Measurements from ENCODE around the gene CACNA1D.
"Not testable (repeated sequence)": the region's sequence is repeated elsewhere in the genome, so short reads cannot be mapped to it uniquely, and the experiment has no call there.

Gene CACNA1D

DNA sequence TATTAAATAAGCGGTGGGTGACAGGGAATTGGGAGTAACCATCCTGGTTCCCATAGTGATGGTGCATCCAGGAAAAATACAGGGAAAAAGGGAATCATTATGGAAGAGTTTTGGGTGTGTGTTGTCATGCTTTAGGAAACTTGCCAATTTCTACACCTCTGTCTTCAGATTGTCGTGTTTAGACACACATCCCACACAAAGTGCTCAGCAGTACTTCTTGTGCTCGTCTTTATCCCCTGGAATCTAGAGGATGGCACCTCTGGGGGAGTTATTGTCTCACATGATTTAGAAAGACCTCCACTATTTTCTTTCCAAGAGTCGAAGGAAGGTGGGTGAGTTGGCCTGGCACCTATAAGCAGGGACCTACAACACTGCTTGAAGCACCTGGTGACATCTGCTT lies 35.8 kb downstream of the CACNA1D start:
- ATAC-seq, result no peak

DNA sequence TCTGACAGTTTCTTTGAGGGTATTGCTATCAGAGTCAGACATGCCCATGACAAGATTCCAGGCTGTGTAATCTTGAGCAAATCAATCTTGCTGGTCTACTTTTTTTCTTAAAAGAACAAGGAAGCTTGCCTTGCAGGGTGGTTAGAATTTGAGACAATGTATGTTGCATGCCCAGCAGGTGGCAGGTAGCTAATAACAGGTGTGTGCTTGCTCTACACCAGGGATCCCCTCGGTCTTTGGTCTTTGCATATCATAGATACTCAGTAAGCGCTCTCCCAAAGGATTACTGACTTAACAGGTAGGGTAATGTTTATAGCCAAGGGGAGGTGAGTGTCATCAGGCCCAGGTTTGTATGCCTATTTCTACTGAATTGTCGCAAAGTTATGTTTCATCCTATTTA lies 37.3 kb downstream of the CACNA1D start:
- no peak for DNase-seq

More for the DNA sequence above, 35.8 kb downstream of the CACNA1D start:
- no peak for DNase-seq

DNA sequence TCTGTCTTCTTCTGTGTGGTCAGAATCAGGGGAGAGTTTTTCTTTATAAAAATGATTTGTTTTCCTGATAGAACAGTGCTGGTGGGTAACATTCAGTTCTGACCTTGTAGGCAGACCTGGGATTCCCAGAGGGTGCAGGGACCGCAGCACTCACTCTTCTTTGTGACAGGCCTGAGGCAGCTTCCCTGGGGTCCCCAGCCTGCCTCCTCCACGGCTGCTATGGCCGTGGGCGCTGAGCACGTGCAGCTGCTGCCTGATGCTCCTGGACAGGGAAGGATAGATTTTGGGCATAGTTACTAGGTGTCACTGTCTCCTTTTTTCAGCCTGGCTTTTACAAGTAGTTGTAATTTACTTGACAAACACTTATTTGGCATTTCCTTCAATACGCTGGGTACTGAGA lies 39.1 kb downstream of the CACNA1D start:
- no peak for DNase-seq
- ATAC-seq, result no peak

More for the DNA sequence above, 37.3 kb downstream of the CACNA1D start:
- no peak for ATAC-seq

DNA sequence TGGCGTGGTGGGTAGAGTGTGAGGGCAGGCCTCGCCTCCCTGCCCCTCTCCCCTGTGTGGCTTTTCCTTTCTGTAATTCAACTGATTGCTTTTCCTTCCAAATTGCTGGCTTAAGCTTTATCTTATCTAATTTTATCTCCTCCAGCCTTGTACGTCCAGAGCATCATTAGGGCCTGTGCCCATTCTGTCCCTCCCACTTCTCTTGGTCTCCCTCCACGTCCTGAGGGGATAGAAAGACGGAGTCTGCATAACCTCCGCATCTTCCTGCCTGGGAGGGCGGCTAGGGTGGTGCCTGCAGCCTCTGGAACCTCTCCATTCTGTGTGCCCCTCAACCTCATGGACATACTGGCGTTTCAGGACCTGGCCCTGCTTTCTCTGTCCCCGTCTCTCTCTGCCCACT lies 39.8 kb downstream of the CACNA1D start:
- DNase-seq, result no peak
- ATAC-seq, result no peak

DNA sequence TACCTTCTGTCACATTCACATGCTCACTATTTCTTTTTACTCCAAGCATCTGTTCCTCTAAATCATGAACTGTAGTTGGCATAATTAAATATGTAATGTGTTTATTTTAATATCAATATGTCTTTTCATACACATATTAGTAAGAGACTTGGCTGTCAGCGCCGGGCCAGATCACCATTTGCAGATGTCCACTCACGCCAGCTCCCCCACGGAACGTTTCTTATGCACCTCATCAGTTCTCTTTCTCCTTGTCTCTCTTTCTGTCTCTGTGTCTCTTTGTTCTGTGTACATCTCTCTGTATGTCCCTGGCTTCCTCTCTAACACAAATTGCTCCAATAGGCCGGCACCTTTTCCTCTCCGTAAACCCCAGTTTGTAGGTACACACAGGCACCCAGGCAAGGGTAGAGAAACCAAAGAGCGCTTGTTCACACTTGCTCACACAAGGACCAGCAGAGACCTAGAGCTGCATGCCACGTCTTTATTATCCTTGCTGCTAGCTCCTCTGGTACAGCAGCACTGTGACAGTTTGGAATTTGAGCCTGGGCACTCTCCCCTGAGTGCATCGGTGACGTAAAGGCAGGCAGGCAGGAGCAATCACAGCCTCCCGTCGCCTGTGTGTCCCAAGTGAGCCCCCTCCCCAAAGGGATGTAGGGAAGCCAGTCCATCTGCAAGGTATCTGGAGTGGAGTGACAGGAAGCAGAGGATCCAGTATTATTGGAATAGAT lies 40.4 kb downstream of the CACNA1D start:
- ATAC-seq, result no peak
- no peak for DNase-seq

DNA sequence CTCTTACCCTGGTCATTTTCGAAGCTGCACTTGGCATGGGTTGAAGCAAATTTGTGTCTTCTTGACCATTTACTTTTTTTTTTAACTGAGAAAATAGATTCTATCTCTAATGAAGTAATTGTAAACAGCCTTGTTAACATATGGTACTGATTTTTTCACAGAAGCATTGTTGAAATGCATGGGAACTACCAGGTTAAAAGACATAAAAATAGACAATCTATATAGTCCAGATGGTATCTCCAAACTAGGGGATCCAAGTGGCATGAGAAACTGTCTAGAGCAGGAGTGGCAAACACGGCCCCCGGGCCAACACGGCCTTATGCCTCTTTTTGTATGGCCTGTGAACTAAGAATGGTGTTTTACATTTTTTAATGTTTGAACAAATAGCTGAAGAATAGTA lies 41.9 kb downstream of the CACNA1D start:
- ATAC-seq (no peak), DNase-seq (no peak)

DNA sequence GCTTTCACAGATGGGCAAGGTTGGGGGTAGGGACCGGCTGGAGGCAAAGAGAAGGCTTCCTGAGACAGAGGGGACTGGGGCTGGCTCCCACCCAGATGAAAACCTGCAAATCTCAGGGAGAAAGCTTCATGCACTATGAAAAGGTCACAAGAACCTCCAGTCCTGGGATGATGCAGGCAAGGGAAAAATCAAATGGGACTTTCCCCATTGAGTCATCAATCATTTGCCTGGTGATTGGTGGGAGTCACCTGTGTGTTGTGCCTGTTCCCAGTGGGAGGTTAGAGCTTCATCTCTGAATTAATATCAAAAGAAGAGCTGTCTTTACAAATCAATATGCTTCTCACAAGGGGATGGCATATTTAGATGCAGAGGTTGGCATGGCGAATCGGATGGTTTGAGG lies 49.9 kb downstream of the CACNA1D start:
- ATAC-seq (peak; percentile 77), DNase-seq (no peak)

DNA sequence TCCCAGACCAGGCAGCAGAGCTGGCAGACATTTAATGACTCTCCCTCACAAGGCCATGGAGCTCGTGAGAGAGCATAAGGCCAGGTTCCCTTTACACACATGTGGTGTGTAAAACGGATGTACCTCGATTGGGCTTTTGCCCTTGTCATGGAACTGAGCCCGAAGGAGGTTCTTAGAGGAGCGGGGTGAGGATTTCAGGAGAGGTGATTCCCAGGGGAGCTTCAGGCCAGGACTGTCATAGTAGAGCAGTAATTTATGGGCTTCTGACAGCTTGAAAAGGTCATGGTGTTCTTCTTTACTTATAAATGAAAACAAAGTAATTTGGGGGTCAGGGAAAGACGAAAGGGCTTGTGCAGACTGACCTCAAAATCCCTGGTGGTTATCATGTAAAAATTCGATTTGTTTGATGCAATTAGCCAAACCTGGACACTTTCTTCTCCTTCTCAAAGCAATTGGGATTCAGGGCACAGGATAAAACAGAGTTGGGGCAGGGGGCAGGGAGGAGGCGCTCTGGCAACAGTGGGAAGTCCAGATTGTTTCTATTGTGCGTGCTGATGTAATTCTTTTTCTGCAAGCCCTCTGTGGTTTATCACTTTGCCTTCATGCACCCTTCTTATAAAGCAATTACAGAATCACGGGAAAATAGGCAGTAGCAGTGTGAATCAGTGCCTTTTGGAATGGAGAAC lies 51.0 kb downstream of the CACNA1D start:
- no peak for ATAC-seq
- no peak for DNase-seq

DNA sequence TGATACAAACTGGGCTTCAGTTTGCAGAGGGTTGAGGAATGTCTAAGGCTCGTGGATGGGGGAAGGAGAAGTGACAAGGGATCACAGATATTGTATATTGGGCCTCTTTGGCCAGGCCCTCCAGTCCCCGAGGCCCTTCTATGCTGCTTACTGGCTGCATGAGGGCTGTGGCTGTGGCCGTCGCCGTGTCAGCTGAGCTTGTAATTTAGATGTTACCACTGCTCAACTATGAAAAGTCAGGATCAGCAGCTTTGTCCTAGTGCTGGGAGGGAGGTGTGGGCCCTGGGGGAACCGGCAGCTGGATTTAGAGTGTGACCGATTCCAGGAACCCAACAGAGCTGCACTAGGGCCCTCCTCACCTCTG lies 51.6 kb downstream of the CACNA1D start:
- no peak for DNase-seq
- no peak for ATAC-seq

DNA sequence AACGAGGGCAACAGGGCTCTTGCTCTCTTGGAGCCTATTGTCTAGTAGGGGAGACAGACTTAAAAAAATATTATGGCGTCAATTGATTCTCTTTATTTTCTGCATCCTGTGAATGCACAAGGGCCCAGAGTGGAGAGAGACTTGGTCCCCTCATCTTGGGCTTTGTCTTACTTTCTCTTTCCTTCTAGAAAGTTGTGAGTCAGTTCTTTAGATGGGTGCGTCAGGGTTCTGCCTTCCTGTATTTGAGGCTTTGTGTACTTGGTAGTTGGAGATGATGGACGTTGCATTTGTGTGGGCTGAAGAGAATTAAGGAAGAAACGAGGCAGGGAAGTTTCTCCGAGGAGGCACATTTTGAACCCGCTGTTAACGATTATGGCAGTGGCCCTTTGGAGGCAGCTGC lies 52.9 kb downstream of the CACNA1D start:
- no peak for ATAC-seq
- no peak for DNase-seq

DNA sequence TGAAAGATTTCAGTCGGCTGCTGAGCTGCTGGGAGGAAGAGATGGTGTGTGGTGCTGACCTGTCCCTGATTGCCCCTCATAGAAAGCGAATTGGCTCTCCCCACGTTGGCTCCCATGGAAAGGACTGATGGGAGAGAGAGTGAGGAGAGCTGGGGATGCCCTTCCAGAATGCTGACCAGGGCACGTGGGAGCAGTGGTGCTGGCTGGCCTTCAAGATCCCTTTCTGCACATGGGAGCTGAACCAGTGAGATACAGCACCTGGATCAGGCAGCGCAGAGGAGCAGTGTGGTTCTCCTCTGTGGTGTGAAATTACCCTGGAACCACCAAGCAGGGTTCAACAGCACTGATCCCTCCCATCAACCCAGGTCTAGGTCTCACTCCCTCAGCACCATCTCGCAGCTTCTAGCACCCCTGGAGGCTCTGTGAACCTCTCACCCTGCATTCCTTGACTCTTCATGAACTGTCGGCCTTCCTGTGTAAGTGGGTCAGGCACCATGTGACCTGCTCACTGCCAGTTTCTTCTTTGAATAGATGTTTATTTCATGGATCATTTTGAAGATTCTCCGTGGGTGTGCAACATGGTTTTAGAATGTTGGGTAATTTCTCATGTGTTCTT lies 55.7 kb downstream of the CACNA1D start:
- ATAC-seq, result no peak
- no peak for DNase-seq

DNA sequence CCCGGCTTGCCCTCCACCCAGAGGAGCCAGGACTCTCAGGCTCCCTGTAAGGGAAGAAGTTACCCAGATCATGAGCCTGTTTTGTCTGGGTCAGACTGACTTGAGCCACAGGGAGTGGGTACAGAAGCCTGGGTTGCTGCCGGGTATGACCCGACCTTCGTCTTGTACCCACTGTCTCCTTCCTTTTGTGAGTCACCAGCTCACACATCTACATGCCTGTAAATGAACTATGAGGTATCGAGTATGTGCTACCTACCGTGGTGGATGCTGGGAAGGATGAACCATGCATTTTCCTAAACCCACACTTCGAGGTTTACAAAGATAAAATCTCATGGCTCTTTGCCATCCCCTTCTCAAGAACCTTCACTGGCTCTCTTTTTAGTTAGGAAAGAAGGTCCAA lies 56.9 kb downstream of the CACNA1D start:
- ATAC-seq (peak; percentile 60), DNase-seq (no peak)

DNA sequence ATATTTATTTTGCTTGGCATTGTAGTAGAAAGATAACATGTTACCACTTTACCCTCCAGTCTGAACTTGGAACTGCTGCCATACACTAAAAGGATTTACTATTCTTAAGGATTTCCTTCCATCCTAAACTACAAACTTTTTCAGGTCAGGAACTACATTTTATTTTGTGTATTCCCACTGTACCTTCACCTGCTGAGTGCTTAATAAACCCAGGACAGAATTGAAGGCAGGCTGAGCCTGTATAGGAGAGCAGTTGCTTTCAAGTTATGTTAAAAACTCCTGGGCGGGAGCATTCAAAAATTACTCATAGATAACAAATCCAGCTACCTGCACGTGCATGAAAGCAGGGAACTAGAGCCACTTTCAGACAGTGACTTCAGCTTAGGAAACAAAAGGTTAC lies 58.3 kb downstream of the CACNA1D start:
- ATAC-seq, result no peak
- DNase-seq, result no peak

DNA sequence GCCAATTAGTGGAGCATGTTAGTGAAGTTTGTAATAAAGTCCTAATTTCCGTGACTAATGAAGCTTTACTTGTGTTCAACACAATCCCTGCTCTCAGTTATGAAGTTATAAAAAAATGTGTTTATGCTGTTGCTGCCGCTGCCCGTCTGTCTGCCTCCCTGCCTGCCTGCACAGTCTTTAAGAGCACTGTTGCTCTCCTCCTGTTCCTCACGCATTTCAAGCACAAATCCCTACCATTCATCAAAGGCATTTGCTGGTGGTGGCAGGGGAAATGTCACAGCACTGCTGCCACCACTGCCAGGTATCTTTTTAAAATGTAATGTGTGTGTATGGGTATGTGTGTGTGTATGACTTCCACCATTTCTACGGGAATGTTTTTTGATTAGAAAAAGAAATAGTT lies 58.8 kb downstream of the CACNA1D start:
- ATAC-seq (no peak), DNase-seq (no peak)

DNA sequence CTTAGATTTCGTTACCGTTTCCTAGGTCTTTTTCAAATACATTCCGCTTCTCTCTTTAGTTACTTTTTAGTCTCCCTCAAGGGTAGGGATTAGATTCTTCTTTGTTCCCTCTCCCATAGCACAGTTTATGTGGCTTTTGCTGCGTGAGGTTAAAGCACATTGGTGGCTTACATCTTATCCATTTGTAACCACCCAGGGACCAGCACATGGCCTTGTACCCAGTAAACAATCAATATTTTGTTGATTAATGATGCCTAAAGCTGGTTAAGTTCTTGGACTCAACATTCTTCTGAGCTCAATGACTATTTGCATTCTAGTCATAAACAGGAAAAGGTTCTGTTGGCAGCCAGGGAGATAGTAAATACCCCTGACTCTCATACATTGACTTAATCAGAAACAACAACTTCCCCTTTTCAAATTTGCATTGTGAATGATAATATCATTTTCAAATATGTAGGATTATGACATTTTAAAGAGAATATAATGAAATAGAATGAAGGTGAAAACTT lies 60.2 kb downstream of the CACNA1D start:
- ATAC-seq, result no peak
- no peak for DNase-seq

DNA sequence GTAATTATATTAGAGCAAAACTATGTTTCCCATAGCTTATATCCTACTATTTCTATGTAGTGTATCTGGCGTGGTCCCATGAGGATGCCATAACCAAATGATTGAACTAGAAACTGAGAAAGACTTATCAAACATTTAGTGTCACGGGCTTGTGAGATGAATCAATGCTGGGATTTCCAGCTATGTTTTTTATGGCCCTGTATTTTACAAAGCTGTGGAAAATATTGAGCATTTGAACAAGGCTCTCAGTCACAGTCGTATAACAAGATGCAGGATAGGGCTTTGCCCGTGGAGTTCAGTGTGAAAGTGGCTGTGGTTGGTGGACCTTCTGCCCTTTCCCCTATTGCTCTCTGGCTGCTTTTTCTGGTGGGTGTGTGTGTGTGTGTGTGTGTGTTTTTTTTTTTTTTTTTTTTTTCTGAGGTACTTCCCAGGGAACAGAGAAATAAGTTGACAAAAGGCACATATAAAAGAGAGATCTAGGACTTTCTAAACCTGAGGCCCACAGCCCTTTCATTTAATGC lies 60.7 kb downstream of the CACNA1D start:
- ATAC-seq (peak; percentile 94), DNase-seq (peak; percentile 39)

DNA sequence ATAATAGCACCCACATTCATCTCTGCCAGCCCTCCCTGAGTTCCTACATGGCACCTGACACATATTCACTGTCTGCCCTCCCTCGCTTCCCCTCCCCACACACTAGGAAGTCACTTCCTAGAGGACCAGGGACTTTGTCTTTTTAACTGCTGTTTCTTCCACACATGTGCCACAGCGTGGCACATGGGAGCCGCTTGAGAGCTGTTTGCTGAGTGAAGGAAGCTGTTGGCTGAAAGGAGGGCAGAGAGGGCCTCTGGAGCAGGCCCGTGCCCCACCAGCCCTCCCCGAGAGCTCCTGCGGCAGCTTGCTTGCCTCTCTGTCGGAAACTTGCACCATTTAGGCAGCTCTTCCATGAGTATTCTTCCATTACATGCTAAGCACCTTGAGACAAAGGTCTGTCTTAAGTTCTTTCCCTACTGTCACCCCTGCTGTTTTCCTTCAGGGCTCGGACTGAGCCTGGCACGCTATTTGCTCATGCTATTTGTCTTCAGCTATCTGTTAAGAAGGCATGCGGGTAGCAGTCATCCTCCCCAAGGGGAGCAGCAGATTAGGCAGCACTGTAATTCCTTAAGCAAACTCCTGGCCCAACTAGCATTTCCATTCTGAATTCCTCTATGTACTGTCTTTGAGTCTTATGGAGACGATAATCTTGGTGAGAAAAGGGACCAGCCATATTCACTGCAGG lies 72.2 kb downstream of the CACNA1D start:
- ATAC-seq, result no peak
- no peak for DNase-seq

DNA sequence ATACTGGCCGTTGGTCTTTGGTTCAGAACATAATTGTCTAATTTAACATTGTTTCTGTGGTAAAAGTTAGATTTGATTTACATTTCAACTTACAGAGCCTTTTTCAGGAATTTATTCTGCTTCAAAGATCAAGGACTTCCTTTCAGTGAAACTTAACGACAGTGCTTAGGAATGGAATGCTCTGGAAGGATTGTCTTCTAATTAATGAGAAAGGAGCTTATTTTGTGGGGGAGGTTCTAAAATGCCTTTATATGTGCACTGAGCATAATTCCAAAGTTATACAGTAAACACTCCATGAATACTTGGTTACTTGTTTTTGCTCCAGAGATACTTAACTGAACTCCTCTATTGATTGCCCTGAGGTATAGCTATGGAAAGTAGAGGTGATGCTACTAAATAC lies 75.7 kb downstream of the CACNA1D start:
- no peak for DNase-seq
- ATAC-seq, result no peak

DNA sequence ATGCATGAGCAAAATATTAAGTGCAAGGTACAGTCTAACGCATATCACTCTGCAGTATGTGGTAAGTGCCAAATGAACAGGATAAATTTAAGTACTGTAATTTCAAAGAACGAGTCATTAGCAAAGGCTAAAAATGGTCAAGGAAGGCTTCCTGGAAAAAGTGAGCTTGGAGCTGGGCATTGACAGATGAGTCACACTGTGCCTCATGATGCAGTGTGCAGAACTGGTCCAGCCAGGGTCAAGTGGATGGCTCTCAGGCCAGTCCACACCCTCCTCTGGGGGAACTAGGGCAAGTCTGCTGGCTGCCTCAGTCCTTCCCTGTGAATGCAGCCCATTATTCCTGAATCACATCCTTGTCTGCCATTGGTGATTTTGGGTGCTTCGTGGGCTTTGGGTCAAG lies 76.3 kb downstream of the CACNA1D start:
- DNase-seq (no peak), ATAC-seq (no peak)

DNA sequence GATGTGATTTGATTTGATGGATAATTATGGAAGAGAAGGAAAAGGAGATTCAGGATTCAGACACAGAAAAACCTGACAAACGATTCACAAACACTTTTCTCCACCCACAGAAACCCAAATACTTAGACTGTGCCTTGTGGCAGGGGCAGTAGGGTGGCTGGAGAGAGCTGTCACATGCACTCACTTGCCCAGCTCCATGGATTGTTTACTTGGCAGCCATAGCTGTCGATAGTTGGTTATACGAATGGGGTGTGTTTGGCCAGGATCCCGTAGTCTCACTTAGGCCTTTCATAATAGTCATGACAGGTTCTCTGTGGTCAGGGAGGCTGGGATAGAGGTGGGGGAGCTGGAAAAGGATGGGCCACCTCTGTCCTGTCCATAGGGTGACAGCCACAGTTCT lies 76.9 kb downstream of the CACNA1D start:
- no peak for ATAC-seq

DNA sequence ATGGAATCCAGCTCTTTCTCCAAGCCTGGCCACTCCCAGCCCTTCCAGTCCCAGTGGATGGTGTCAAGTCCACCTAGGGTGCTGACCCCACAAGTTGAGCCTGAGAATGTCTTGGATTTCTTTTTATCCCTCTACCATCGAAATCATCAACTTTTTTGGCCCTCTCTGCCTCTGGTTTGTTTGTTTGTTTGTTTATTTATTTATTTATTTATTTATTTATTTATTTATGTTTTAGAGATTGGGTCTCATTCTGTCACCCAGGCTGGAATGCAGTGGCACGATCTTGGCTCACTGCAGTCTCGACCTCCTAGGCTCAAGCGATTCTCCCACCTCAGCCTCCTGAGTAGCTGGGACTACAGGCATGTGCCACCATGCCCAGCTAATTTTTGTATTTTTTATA lies 77.8 kb downstream of the CACNA1D start:
- not testable (repeated sequence) for ATAC-seq, DNase-seq

More for the DNA sequence above, 76.9 kb downstream of the CACNA1D start:
- DNase-seq, result no peak

DNA sequence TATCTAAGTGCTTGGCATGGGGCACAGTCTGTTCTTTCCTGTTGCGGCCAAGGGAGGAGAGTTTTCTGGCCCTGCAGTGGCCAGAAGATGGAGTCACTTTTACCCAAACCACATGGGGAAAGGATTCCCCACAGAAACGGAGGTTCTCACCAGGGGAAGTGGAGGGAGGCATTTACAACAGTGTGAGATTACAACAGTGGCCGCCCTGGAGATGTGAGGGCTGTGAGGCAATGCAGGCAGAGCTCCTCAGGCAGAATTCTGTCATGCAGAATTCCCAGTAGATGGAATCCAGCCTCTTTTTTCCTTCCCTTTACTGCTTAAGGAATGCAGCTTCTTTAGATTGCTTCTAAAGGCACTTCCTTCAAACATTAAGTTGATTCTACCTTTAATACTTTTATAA lies 83.1 kb downstream of the CACNA1D start:
- ATAC-seq, result no peak
- DNase-seq, result no peak

DNA sequence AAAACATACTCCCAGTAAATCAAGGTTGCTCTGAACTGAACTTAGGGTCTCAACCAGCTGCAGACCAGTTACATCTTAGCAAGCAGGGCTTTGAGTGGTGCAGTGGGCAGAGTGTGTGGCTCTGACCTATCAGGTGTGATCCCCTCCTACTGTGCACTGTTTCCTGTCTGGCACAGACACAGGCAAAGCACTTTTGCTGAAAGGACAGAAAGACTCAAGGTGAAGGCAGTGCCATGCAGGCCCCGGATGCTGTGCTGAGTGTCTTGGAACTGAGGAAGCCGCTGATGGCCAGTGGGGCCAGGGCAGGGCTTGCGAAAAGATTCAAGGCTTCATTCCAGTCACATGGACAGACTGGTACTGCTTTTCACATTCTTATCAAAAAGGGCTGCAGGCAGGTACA lies 85.2 kb downstream of the CACNA1D start:
- DNase-seq (no peak), ATAC-seq (no peak)
